DOHH2 (cell line): ENCODE data around the gene FOXA3.

Source experiments
- H3F3A ChIP-seq: fragments of 200-600 bp; sonication (generic), shearing (Covaris generic); 2 replicates; pipeline ENCODE4 v1.6.0; 2016; ENCODE audit warnings: antibody characterized with exemption, mild to moderate bottlenecking; ENCODE audit not compliant: control insufficient read depth, insufficient read depth
- H3K27ac ChIP-seq: fragments of 200-600 bp; sonication (generic); 2 replicates; pipeline ENCODE4 v1.5.1; 2014; ENCODE audit warnings: low read depth, mild to moderate bottlenecking, low read length, moderate library complexity
- H3K27me3 ChIP-seq: fragments of 200-600 bp; sonication (generic); 2 replicates; pipeline ENCODE4 v1.6.1; 2014; ENCODE audit warnings: mild to moderate bottlenecking, low read length, mixed read lengths; ENCODE audit not compliant: control insufficient read depth
- H3K36me3 ChIP-seq: fragments of 200-600 bp; sonication (generic); 2 replicates; pipeline ENCODE4 v1.6.1; 2014; ENCODE audit warnings: mild to moderate bottlenecking, low read length, moderate library complexity, mixed read lengths; ENCODE audit not compliant: control insufficient read depth
- H3K4me1 ChIP-seq: fragments of 200-600 bp; sonication (generic); 2 replicates; pipeline ENCODE4 v1.6.1; 2014; ENCODE audit warnings: mild to moderate bottlenecking, low read length, mixed read lengths; ENCODE audit not compliant: control insufficient read depth
- H3K4me2 ChIP-seq: fragments of 200-600 bp; sonication (generic); 2 replicates; pipeline ENCODE4 v1.6.0; 2014; ENCODE audit warnings: mild to moderate bottlenecking, low read length, moderate library complexity
- H3K4me3 ChIP-seq: fragments of 200-600 bp; sonication (generic); 2 replicates; pipeline ENCODE4 v1.5.1; 2014; ENCODE audit warnings: mild to moderate bottlenecking, low read length, mixed read lengths
- H3K79me2 ChIP-seq: fragments of 200-600 bp; sonication (generic); 2 replicates; pipeline ENCODE4 v1.6.1; 2014; ENCODE audit warnings: mild to moderate bottlenecking, low read length, mixed read lengths; ENCODE audit not compliant: control insufficient read depth
- H3K9me2 ChIP-seq: fragments of 200-600 bp; sonication (generic); replicated peaks from 2 replicates; pipeline ENCODE4 v1.6.1; 2014; ENCODE audit warnings: mild to moderate bottlenecking, low read length, mixed read lengths; ENCODE audit not compliant: control insufficient read depth
- H3K9me3 ChIP-seq: fragments of 200-600 bp; sonication (generic); 2 replicates; pipeline ENCODE4 v1.6.1; 2014; ENCODE audit warnings: antibody characterized with exemption, low read length, mixed read lengths; ENCODE audit not compliant: control insufficient read depth, insufficient read depth
- H4K20me1 ChIP-seq: fragments of 200-600 bp; sonication (generic); 2 replicates; pipeline ENCODE4 v1.6.0; 2014; ENCODE audit warnings: low read depth, mild to moderate bottlenecking, antibody characterized with exemption, low read length, moderate library complexity; ENCODE audit not compliant: control insufficient read depth, insufficient read depth
- CTCF ChIP-seq: fragments of 200-600 bp; sonication (generic); IDR thresholded peaks from one replicate; pipeline ENCODE4 v1.5.1; 2014; ENCODE audit warnings: antibody characterized with exemption, mild to moderate bottlenecking, low read depth, low read length; ENCODE audit not compliant: poor library complexity, severe bottlenecking
- EZH2phosphoT487 ChIP-seq: fragments of 200-600 bp; sonication (generic); IDR thresholded peaks from 2 replicates; pipeline ENCODE4 v1.6.1; 2017; ENCODE audit warnings: borderline replicate concordance, mild to moderate bottlenecking, antibody characterized with exemption, low read length, moderate library complexity, mixed read lengths

Gene FOXA3

GRCh38 chr19:45819769-45820168 lies 44.4 kb upstream of the FOXA3 start:
- no peaks in the 10 kb centered on the region for H3K9me3 ChIP-seq
- no peak overlapping the region for H3K27ac ChIP-seq
- H3K79me2 ChIP-seq: no peaks in the 10 kb centered on the region
- H3K27me3 ChIP-seq: no peaks in the 10 kb centered on the region
- peaks cover 5% of the 10 kb centered on the region; the same call in 1 of the 2 replicates for H4K20me1 ChIP-seq
- no peak overlapping the region for H3K4me2 ChIP-seq
- H3F3A ChIP-seq: no peaks in the 10 kb centered on the region
- no peak for TF ChIP-seq EZH2phosphoT487
- no peak for TF ChIP-seq CTCF
- H3K4me1 ChIP-seq: peaks cover 11% of the 10 kb centered on the region
- H3K36me3 ChIP-seq: peaks cover 60% of the 10 kb centered on the region
- H3K4me3 ChIP-seq: no peak overlapping the region
- no peaks in the 10 kb centered on the region for H3K9me2 ChIP-seq

- Histone ChIP-seq H3K4me2 (no peak overlapping the region), H4K20me1 (peaks cover 5% of the 10 kb centered on the region; the same call in 1 of the 2 replicates), H3K27me3 (no peaks in the 10 kb centered on the region), H3K9me2 (no peaks in the 10 kb centered on the region), H3K27ac (no peak overlapping the region), H3K4me3 (no peak overlapping the region), H3K4me1 (peaks cover 11% of the 10 kb centered on the region), H3K9me3 (no peaks in the 10 kb centered on the region), H3K36me3 (peaks cover 63% of the 10 kb centered on the region), H3K79me2 (no peaks in the 10 kb centered on the region), H3F3A (no peaks in the 10 kb centered on the region)
- TF ChIP-seq EZH2phosphoT487 (no peak), CTCF (no peak)
These were observed 43.6 kb upstream of the FOXA3 start for GRCh38 chr19:45820413-45821102.

- no peak overlapping the region for H3K27ac ChIP-seq
- peaks cover 63% of the 10 kb centered on the region for H3K36me3 ChIP-seq
- H3F3A ChIP-seq: no peaks in the 10 kb centered on the region
- H3K4me3 ChIP-seq: no peak overlapping the region
- H3K4me1 ChIP-seq: peaks cover 11% of the 10 kb centered on the region
- no peaks in the 10 kb centered on the region for H3K79me2 ChIP-seq
- peaks cover 5% of the 10 kb centered on the region; the same call in 1 of the 2 replicates for H4K20me1 ChIP-seq
- TF ChIP-seq CTCF (no peak), EZH2phosphoT487 (no peak)
- no peaks in the 10 kb centered on the region for H3K9me2 ChIP-seq
- H3K4me2 ChIP-seq: no peak overlapping the region
- H3K27me3 ChIP-seq: no peaks in the 10 kb centered on the region
- H3K9me3 ChIP-seq: no peaks in the 10 kb centered on the region
These were observed 43.0 kb upstream of the FOXA3 start for GRCh38 chr19:45821103-45821521.
